8988T (cell line): ENCODE measurements around the gene KCNC4.

ENCODE experiments used
- DNase-seq: peaks from one replicate; pipeline ENCODE4 v3.0.0; 2011

Gene KCNC4

DNA sequence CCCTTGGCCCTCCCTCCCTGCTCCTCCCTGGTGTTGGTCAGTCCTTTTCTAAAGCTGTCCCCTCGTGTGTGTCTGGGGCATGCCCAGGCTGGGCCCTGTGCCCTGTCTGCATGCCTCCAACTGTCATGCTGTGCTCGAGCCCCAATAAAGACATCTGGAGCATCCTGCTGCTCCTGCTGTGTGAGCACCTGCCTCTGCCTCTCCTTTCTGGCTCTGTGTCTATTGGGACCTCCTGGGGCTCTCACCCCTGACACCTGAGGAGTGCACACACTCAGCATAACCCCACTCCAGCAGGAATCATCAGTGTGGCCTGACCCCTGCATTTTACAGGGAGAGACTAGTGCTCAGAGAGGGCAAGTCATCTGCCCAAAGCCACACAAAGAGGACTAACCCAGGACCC lies 23.7 kb downstream of the KCNC4 start:
- no peak for DNase-seq

DNA sequence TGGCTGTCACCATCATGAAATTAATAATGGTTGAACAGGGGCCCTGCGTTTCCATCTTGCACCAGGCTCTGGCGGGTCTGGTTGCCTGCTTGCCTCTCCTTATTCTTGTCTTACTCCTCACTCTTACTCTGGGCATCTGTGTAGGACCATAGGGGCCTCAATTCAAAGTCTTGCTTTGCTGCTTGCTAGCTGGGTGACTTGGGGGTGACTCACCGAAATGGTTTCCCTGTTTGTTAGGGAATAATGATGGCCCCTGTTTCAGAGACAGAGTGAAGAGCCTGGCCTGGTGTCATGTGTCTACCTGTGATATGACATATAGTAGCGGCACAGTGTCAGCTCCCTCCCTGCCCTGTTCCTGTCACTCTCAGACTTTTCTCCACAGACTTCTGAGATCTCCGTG lies 24.6 kb downstream of the KCNC4 start:
- DNase-seq: no peak

DNA sequence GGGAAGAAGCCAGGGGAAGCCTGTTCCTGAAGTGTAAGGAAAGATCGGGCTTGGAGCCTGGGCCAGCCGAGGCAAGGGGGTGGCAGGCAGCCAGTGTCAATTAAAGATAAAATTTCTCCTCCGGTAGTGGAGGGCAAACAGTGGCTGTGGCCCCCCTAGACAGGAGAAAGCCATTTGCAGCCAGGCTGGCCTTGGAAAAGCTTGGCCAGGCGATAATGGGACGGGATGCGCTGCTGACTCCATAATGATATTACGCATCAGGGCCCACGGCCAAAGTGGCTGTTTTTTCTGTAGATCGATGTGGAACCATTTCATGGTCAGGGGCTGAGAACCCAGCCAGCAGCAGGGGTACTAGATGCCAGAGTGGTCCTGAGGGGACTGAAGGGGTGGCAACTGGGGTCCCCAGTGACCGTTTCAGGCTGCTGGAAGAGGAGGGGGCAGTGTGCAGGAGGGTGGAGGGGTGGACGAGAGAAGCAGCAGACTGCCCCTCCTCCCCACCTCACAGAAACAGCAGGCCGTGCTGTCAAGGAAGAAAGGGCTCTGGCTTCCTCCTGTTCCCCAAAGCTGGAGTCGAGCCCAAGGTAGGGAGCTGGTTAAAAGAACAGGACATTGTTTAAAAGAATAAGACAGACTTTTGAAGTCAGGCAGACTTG lies 25.2 kb downstream of the KCNC4 start:
- DNase-seq: no peak

DNA sequence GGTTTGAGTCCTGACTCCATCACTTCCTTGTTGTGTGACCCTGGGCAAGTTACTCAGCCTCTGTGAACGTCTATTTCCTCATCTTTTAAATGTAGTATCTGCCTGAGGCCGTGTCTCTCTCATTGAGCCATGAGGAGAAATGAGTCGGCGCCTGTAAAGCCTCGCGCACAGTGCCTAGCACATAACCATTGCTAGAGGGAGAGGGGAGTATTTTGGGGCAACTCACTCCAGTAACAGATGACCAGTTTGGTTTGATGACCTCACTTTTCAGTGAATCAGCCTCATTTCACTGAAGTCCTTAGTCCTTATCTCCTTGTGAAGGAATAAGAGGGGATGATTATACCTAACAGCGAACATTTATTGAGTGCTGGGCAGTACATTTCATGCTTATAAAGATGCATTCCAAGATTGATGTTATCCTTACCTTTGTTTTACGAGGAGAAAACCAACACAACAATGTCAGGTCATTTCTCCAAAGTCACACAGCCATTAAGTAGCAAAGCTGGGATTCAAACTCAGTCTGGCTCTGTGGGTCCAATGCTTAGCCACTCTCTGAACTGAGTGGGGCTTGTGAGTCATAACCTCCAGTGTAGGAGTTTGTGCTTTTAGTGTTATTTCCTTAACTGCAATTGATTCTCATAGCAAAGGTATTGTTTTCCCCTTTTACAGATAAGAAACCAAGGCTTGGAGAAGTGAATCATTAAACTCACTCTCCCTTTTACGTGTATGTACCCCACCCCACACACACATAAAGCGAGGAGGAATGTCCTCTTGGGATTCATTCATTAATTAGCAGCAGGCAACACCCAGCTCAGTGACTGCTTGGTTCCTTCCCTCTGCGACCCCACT lies 25.9 kb downstream of the KCNC4 start:
- DNase-seq: no peak

DNA sequence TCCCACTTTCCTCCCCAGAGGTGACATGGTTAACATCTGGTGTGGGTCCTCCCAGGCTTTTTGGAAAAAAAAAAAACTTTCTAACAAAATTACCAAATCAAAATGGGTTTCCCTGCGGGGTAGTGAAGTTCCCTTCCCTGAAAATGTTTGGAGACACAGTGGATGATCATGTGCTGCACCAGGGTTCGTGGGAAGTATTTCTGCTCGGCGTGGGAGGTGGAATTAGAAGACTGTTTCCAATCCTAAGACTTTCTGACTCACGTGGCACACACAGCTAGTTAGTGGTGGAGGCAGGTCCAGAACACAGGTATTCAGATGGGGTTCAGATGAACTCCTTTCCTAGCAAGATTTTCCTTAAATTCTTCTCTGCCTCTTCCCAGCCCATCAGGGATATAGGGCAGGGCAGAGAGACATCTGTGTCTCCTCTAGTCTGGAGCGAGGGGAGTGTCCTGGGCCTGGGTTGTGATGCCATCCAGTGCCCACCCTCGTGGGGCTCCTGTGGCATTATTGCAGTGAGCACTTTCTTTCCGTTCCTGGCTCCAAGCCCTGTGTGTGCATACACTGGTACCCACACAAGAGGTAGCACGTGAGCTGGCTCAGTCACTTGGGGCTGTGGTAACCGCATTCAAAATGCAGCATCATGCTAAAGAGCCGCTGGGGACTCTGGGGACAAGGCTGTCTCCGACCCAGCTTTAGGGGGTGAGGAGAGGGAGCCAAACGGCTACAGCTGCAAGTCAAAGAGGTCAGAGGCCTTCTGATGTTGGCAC lies 27.5 kb downstream of the KCNC4 start:
- DNase-seq: no peak

DNA sequence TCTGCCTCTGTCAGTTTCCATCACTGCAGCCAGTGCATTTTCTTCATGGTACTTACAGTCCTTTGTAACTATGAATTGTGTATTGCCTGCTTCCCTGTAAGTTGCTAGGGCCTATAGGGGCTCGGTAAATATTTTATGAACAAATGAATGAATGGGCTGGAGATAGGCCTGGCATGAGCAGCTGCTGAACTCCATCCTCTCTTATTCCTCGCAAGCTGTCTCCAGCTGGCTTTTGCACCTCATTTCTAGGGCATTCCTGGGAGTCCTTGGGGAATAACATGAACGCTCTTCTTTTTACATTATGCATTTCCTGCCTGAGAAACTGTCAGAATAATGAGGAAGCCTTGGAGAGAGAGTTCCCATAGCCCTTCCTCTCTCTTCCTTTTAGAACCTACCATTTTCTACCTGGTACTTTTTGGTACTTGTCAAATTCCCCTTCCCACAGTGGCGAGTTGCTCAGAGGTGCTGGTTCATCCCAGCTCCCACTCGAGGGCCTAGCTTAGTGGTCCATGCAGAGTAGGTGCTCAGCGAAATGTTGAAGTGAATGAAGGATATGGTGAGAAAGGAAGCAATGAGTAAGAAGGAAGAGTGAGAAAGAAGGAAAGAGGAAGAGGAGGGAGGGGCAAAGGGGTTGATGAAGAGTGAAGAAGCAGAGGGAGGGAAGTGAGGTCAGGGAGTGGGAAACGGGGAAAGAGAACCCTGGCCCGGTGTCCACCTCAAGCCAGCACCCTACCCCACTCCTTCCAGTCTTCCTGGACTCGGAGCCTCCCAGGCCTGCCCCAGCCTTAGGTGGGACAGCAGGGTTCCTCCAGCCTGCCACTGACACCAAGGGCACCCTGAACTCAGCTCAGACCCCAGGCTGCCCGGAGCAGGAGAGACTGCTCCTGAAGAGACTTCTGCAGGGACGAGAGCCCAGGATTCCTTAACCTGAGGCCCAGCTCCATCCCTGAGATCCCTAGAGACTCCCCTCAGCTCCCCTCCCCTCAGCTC lies 29.6 kb downstream of the KCNC4 start:
- no peak for DNase-seq

DNA sequence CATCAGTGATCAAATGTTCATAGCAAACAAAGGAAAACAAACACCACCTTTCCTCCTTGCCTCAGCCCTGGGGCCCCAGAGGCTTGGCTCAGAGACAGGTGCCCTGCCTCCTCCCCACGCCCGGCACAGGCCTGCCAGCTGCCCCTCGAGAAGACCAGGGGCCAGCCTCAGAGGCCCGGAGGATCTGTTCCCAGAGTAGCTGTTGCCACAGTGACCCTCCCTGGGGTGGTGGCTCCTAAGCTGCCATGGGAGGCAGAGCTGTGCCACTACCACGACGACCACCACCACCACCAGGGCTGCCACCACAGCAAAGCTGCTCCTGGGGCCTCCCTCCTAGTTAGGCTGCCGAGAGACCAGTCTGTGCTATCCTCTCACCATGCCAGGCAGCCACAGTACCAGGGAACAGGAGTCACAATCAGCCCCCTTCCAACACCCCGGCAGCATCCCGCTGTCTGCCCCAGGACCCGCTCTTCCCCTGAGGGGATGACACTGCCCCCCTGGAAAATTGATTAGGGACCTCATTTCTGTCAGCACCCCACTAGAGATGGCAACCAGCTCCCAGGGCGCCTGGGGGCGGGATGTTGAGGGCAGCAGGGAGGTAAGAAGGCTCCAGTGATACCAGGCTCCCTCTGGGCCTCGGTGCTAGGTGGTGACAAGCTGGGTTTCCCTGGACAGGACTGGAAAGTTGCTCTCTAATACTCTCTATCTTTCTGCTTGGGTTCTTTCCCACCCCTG lies 30.5 kb downstream of the KCNC4 start:
- no peak for DNase-seq

DNA sequence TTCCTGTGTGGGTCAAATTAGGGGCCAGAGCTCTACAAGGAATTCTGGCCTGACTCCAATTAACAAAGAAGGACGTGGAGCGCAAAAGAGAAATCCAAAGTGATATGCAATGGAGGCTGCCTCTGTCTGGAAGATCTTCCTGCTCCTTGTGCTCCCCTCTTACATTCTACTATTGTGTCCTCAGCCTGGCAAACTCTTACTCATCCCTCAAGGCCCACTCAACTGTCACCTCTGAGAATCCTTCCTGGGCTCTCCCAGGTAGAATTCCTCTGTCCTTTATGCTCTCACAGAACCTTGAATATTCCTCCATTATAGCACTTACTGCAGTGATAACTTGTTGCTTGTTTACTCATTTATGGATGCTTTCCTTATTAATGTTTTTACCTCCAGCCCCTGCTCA lies 31.4 kb downstream of the KCNC4 start:
- DNase-seq: no peak

DNA sequence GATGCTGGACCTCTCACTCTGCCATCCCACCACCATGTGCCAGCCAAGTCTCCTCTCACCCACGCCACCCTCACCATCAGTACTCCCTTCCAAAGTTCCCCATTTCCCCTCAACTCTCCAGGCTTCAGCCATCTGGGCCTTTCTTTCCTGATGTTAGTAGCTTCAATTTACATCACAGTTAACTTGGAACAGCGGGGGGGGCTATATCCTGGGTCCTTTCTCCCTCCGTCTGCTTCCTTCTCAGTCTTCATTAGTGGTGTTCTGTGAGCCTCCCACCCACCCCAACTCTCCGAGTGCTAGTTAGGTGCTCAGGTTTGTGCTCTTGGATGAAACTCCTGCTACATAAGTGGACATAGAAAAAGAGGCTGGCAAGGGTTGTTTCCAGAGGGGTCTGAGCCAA lies 31.9 kb downstream of the KCNC4 start:
- DNase-seq: no peak

DNA sequence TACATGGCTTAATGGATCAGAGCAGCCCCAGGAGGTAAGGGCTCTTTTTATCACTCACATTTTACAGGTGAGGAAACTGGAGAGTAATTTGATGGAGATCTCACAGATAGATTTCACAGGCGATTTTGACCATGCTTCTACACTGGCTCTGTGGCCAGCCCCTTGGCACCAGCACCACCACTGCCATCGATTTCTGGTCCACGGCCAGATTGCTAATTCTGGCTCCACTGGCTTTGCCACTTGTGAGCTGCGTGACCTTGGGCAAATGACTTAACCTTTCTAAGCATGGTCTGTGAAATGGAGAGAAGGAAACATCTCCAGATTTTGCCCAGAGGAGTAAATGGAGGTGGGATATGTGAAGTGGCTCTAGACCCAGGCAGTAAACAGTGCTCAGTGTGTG lies 32.6 kb downstream of the KCNC4 start:
- DNase-seq: no peak

DNA sequence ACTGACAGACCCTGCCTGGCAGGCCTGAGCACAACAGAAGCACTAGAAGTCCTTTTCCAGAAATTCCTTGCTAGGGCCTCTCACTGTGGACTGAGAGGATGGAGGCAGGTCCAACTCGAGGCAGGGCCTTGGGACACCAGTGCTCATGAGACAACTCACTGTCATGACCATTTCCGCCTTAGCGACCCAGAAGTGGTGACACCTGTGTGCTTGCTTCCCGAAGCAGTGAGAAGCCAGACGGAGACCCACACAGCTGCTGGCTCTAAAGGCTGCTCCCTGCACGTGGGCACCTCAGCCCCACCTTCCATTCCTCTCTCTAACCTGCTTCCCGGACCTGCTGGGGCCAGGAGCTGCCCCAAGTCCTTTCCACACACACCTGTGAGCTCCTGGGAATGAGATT lies 33.0 kb downstream of the KCNC4 start:
- no peak for DNase-seq

DNA sequence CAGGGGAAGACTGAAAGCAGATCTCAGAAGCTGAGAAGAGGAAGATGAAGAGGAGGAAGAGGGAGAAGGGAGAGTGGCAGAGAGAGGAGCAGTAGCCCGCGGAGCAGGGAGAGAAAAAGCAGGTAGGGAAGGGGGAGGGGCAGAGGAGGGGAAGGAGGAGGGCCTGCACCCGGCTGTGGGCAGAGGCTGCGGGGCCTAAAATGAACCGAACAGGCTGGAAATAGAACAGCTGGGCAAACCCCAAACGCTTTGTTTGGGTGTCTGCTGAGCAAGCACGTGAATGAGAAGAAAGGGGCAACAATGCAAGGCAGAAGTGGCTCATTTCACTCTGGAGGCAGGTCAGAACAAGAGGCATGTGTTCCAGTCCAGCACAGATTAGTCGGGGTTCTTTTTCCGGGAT lies 33.5 kb downstream of the KCNC4 start:
- DNase-seq: no peak

DNA sequence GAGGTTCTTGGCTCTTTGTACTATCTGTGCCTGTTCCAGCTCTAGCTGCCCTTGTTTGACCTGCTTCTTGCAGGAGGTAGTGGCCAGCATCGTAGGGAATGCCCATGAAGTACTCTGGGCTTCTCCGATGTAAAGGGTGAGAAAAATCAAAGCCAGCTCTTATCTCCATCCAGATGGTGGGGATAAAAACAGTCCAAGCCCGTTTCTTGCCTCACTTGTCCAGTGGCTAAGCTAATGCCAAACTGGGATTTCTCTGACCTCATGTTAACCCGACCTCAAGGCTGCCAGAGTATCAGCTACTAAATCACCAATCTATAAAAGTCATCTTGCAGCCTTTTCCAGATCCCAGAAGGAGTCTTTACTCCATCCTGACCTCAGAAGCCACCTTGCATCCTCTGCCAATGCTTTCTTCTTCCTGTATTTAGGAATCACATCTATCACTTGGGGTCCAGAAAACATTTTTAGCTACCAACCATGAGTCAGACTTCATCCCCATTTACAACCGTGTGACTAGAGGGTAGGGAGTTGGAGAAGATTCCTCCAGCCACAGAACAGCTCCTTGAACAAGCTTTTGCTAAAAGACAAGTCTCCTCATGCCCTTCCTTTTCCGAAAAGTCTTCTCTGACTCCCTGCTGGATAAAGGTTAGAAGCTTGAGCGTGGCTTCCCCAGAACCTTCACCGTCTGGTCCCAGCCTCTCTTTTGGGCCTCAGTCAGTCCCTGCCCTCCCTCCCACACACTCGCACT lies 35.9 kb downstream of the KCNC4 start:
- no peak for DNase-seq

DNA sequence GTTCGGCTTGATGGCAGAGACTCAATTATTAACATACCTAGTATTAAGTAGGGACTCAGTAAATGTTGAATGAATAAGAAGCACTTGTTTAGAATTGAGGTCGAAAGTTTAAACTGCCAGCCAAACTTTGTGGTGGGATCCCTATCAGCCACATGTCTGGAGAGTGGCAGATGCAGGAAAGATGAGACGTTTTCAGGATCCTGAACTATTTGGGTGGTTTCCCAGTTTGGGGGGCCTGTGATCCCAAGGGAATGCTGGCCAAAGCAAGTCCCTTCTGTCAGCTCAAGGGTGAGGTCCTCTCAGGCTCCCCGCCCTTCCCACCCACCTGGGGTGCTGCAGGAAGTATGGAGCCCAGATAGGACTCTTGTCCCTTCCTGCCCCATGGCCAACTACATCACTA lies 38.6 kb downstream of the KCNC4 start:
- no peak for DNase-seq

DNA sequence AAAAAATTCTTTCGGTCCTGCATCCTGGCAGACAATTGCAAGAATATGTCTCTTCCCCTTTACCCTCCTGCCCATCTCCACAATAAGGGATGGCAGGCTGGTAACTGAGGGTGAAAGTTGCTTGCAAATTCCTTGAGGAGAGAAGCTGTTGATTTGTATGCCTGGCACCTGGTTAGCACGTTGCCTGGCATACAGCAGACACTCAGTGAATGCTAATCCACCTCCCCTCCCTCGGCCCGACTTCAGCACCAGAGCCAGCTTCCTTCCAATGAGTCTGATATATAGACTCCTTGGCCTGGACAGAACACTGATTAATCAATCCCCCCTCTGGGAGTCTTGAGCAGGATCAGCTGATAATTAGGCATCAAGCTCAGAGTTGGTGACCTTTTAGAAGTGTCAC lies 39.1 kb downstream of the KCNC4 start:
- no peak for DNase-seq

DNA sequence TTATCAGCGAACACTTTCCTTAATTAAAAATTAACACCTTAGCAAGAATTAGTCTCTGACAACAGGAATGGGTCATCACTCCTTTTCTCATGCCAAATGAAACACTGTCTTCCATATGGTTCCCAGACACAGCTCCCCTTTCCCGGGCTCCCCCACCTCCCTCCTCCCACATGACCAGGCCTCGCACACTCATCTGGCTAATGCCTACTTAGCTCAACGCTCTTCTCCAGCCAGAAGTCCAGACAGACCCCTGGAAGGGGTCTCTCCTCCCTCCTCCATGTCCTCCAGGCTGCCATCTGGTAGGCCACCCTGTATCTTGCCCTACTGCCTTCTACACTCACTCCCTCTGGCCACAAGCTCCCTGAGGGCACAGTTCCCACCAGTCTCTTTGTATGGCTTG lies 39.9 kb downstream of the KCNC4 start:
- no peak for DNase-seq

DNA sequence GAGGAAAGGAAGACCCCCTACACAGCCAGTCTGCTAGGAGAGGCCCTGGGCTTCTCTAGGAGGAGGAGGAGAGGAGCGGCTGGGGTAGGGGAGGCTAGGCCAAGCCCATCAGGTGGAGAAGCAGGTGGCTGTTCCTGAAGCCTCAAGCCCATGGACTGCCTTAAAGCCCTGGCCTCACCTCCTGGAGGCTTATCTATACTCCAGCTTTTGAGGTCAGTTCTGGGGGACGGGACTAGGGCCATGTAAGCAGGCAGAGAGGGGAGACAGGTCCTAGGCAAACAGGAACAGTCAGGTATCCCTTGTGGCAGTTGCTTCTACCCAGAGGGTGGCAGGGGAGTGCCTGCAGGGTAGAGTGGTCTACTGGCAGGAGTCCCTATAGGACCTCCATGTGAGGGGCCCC lies 40.6 kb downstream of the KCNC4 start:
- no peak for DNase-seq

DNA sequence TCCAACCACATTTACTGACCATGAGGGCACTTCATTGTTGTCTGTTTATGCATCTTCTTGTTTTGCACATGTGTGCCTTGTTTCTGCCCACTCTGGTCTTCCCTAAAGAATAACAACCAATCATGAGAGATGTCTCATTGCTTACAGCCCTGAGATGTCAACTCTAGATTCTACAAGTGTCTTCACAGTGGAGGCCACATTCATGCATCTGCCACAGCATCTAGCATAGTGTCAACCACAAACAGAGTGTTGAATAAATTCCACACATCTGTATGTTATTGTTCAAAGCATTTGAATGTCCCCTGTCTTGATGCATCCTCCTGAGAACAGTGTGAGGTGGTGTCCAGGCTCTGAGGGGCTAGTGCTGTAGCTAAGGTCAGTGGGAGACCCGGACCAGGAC lies 43.1 kb downstream of the KCNC4 start:
- DNase-seq: no peak

DNA sequence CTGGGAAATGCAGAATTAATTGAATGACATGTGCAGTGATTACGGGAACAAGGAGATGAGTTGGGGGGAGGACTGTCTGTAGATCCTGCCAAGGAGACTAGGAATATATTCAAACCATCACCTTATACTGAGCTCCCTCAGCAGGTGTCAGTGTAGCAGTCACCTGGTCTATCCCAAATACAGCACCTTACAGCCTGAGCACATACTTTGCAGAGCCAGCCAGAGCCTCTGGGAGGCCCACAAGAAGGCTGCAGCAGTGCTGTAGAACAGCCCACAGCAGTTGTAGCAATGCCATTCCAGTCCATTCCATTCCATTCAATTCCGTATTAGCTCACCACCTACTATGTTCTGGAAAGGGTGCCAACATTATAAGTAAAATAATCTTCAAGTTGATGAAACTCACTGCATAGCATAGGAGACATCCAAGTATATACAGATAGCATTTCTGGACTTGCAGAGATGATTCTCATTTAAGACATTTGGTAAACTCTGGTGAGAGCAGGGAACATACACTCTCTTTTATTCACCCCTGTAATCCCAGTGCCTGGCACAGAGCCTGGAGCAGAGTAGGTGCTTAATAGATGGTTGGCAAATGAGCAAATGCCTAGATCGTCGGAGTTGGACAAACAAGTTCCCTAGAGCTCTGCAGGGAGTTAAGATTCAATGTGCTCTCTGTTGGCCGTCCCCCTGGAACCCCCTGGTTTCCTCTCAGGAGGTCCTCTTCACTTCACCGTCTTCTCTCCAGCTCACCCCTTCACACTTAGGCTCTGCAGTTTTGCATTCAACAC lies 44.7 kb downstream of the KCNC4 start:
- DNase-seq: no peak

DNA sequence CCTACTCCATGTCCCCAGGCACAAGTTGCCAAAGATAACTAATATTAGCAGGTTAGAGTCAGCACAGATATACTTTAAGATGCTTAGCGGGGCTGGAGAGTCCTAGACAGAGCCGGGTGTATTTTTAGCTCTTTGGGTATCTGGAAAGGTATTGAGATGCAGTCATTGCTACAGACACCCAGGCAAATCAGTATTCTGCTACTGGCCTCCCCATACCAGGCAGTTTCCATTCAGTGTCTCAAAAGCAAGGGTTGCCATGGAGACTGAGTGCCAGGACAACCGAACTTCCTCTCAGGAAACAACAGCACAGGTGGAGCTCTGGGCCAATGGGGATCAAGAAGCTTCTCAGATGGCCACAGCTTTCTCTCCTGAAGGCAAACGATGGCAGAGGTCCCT lies 45.3 kb downstream of the KCNC4 start:
- DNase-seq: no peak
